HG03565 (cell line): Measurements from ENCODE around the gene CHGA.

Experiments used
- ATAC-seq: cut with Tn5 transposase; IDR thresholded peaks from one replicate; pipeline ENCODE4 v1.9.1; 2021; ENCODE audit warnings: mild to moderate bottlenecking, moderate library complexity; ENCODE audit not compliant: unreplicated experiment

CHGA gene

DNA sequence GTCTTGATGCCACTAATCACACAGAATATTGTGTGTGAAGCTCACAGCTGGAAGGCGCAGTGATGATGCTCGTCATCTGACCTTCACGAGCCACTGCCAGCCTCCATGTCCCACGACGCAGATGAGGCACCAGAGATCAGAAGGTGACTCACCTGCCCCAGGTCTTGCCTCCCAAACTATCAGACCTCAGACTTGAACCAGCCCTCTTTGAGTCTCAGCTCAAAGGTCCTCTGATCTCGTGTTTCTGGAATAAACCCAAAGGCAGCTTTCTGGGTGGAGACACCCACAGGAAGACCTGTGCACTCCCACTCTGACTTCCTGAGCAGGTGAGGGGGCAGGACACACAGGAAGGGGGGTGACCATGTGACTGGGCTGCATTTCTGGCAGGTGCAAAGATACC lies 19.6 kb upstream of the CHGA start:
- no peak for ATAC-seq

DNA sequence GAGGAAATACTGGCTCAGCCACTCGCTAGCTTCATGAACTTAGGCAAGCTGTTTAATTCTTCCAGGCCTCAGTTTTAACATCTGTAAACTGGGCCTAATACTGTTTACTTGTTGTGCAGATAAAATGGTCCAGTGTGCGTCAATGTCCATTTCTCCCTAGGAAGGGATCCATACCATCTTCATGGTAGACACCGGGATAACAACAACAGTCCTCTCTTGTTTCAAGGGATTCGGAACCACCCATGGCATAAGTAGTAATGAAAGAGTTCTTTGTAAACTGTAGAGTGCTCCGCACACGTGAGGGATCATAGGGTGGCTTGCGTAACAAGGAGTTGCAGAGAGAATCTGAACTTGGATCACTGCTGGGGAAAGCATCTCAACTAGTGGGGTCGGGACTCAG lies 17.3 kb upstream of the CHGA start:
- ATAC-seq = no peak

DNA sequence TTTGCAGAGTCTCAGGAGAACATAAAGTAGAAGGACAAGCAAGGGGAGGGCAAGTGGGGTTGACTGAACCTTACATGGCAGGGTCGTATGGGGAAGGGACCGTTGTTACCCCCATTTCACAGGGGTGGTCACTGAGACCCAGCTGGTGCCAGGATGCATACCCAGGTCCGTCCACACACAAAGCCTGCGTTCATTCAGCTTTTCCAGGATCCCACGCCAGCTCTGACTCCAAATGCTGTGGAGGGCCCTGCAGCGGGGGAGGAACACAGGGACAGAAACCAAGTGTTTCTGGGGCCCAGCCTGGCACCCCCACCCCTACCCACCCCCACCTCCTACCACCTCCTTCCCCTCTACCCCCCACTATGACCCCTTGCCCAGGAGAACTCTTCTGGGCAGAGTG lies 16.5 kb upstream of the CHGA start:
- no peak for ATAC-seq

DNA sequence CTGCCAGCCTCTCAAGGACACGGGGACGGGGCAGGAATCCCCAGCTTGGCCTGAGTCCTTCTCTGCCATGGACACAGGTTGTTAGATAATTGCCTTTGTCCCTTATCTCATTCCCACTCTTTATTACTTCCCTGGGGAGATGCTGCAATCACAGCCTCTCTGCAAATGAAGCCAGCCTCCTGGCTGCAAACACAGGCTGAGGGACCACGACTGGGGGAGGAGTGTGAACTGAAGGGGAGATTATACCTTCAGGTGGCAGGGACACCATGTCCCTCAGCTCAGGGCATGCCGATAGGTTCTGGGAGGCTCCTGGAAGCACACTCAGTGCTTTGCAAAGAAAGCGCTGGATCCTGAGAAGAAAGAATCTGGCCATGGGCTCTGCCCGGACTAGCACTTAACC lies 16.1 kb upstream of the CHGA start:
- ATAC-seq = no peak

DNA sequence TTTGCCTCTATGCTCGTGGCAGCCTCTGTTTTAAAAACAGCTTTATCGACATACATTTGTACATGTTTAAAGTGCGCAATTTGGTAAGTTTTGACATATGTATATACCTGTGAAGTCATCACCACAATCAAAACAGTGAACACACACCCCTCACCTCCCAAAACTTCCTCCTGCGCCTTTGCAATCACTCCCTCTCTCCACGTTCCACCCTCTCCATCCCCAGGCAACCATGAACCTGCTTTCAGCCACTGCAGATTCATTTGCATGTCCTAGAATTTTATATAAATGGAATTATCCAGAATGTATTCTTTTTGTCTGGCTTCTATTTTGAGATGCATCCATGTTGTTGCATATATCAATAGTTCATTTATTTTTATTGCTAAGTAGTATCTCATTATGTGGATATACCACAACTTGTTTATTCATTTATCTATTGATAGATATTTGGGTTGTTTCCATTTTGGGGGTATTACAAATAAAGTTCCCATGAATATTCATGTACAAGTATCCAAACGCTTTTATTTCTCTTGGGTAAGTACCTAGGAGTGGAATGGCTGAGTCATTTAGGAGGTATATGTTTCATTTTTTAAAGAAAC lies 15.5 kb upstream of the CHGA start:
- ATAC-seq = no peak

DNA sequence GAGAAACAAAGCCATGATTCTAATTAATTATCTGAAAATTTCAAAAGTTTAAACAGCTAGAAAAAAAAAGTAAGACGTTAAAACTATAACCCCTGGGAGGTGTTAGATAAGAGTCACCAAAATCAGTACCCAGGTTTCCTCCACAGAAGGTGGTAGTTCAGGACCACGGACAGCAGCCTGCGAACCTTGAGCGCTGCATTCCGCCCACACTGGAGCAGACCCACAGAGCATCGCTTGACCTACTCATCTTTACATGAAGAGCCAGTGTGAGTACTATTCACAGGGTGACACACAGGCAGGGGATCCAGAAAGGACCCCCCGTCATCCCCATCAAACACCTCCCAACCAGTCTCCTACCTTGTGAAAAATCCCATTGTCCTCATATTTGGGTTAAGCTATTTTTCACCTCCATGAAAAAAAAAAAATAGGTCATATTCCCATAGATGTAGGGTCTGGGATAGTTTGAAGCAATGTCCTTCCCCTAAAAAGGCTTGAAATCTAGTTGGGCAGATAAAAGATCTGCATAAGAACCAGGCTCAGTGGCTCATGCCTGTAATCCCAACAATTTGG lies 8.8 kb upstream of the CHGA start:
- no peak for ATAC-seq

DNA sequence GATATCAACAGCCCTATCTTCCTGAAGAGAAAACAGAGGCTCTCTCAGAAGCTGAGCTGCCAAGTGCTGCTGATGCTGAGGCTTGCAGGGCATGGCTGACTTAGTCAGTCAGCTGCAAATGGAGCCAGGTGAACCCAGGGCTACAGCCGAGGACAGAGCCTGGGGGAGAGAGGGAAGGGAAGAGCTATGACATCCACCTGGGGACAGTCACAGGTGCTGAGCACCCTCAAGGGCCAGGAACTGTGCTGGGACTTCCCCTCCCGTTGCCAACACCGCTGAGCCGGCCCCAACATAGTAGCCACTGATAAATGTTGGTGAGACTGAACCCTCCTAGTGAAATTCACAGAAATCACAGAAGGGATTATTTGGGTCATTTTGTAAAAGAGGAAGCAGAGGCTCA lies 6.7 kb upstream of the CHGA start:
- no peak for ATAC-seq

DNA sequence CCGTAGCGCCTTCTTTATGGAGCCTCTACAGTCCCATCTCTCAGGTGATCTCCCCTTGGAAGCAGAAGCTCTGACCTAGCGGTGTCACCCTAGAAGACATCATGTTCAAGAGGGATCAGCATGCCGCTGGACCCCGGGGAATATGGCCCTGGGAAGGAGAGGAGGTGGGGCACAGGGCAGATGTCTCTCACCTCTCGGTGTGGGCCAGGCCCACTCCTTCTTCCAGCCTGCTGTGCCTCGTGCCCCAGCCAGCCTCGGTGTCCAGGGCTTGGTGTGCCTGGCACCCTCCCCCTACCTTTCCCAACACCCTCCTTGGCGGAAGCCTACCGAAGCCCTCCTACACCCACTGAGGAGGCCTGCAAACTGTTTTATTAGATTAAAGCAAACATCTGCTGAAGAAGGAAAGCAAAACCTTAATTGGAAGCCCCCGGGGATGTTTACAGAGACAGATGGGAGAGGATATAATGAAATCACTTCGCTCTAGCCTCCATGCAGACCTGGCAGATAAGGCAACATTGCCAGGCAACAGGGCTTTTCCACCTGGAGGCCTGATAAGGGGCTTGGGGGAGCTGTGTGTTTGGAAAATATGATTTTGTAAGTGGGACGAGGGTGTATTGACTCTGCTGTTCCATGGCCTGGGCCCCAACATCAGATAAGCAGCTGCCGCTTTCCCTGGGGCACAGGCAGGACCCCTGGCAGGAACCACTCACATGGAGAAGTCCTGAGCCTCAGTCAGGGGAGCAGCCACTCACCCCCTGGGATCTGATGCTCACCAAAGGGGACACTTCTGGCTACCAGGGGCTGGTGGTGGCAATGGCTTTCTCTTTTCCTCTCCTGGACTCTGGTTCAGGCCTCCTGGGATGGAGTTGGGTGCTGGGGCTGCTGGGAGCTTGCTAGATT lies 5.7 kb upstream of the CHGA start:
- ATAC-seq = no peak

DNA sequence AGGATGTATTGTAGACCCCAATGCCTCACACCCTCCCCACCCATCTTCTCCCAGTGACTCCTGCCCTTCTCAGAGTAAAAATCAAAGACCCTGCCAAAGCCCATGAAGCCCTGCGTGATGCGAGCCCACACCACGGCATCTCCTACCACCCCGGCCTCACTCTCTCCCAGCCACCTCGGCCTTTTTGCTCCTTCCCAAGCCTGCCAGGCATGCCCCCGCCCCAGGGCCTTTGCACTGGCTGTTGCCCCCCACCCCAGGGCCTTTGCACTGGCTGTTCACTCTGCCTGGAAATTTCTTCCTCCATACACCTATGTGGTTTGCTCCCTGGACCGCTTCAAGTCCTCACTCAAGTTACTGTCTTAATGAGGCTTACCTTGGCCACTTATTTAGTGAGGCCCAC lies 5.0 kb upstream of the CHGA start:
- no peak for ATAC-seq

DNA sequence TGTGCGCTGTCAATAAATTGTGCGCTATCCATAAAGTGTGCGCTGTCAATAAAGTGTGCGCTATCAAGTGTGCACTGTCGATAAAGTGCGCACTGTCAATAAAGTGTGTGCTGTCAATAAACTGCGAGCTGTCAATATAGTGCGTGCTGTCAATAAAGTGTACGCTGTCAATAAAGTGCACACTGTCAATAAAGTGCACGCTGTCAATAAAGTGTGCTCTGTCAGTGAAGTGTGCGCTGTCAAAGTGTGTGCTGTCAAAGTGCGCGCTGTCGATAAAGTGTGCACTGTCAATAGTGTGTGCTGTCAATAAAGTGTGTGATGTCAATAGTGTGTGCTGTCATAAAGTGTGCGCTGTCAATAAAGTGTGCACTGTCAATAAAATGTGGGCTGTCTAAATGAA lies 2.9 kb upstream of the CHGA start:
- no peak for ATAC-seq

DNA sequence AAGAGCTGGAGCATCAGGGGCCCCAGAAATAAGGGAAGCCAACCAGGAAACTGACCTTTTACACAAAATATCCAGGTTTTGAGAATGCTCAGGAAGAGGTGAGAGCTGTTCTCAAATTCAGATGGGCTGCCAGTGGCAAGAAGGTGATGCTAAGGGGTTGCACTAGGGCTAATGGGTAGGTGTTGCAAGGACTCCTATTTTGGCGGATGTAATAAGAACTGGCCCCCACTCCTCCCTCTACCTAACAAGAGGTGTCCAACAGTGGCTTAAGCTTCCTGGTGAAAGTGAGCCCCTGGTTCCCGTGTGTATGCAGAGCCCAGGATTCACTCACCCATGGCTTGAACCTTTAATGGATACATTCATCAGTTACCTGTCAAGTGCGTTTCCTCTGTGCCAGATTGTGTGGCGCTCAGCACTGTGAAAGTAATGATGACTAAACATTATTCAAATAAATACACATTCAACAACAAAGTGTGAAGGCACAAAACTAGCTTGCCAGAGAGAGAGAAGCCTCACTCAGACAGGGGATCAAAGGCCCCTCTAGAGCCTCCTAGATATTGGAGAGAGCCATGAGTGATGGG lies 705 bp upstream of the CHGA start:
- no peak for ATAC-seq

DNA sequence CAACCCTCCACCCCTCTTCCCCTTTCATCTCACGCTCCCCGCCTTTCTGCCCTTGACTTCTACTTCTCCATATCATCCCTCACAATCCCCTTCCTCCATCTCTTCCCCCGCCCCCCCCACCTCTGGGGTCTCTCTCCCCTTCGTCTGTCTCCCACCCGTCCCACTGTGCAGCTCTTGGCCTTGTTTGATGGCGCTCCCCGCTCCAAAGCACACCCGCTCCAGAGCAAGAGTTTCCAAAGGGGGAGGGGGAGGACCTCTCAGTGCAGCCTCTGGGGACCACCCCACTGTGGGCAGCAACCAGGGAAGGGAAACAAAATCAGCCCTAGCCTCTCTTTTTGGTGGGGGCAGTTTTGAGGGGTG lies 774 bp downstream of the CHGA start:
- ATAC-seq = no peak

DNA sequence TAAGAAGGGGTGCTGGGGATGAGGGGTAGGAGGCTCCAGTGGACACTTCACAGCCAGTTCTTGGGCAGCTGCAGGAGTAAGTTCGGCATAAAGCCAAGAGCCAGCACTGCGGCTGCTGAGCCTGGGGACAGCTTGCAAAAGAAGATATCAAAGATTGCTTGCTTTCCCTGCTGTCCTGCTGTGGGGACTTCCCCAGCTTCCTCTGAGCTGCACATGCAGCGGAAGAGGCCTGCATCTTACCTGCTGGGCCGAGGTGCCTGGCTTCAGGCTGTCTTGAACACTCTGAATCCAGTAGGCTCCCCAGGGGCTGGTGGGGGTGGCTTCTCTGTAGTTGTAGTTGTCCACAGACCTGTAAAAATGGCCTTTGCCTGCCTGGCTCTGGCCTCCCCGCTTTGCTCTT lies 1.3 kb downstream of the CHGA start:
- ATAC-seq = no peak

DNA sequence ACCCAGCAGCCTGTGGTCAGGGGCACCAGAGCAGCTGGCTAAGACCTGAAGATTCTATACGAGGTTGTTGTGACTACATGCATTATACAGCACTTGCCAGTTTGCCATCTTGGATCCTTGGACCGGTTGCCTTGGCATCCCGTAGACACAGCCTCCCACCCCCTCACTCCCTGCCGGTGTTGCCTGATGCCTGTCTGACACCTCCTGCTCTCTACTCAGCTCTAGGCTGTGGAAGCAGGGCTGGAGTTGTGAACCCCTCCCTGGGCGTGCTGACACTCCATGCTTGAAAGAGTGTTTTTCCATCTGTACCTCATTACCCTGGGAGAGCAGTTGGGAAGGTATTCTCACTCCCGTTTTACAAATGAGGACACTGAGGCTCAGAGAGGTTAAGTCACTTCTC lies 2.5 kb downstream of the CHGA start:
- no peak for ATAC-seq

DNA sequence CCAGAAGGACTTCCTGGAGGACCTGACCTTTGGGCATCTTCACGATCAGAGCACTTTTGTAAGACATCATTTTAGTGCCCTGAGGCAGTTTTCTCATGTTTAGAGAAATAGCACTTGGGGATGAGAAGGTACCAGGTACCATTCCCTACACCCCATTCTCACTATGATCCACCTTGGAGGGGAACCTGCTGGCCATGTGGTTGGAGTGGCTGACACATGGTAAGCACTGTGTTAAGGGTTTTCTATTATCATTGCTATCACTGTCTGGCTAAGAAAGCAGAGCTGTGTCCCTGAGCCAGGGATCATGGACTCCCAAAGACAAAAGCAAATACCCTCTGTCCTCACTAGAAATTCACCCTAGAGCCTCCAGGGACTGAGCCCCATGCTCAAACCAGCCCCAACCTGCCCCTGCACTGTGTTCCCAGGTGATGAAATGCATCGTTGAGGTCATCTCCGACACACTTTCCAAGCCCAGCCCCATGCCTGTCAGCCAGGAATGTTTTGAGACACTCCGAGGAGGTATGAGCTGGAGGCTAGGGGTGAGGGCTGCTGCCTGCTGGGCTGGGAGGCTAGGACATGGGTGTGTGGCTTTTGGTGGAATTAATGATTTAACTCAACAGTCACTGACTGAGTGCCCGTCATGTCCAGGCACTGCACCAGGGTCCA lies 3.4 kb downstream of the CHGA start:
- no peak for ATAC-seq

DNA sequence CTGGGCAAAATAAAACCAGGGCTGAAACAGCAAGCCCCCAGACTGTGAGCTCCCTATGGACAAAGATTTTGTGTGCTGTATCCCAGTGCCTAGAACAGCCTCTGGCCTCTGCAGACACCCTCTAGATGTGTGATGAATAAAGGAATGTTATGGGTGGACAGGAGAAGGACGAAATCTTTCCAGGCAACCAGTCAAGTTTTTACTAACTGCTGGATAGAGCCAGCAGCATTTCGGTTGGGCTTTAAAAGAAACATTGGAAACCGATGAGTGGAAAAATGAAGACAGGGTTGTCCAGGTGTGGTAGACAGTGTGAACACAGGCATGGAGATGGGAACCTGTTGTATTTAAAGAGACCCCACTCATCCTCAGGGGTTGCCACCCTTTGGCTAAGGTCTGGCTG lies 4.0 kb downstream of the CHGA start:
- no peak for ATAC-seq

DNA sequence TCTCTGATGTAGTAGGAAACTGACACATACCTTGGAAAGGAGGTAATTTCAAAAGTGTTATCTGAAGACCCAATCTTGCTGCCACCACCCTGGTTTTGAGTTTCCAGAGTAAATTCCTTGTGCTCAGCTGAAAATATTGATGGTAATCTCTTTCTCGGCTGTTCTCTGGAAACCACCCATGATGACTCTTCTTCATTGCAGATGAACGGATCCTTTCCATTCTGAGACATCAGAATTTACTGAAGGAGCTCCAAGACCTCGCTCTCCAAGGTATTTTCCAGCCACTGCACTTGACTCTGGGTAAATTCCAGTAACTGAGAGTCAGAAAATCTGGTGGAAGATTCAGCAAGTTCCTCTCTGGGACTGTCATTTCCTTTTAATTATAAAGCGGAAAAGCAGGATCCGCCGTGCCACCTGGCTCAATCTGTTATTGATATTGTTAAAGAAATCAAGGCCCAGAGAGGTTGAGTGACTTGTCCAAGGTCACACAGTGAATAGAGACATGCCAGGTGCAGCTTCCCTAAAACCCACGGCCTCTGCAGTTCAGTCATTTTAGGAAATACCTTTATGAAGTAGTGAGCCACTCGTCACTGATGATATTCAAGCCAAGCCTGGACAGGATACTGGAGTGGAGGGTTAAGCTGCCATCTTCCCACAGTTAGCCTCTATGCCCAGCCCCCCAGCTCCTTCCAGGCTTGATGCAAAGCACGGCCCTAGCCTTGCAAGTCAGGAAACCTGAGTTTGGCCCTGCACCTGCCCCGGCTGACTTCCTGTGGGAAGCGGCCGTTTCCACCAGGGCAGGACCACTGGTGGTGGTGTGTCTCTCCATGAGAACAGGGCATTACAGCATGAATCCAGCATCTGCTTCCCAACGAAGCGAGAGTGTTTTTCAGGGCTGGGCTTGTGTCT lies 4.7 kb downstream of the CHGA start:
- ATAC-seq = no peak

DNA sequence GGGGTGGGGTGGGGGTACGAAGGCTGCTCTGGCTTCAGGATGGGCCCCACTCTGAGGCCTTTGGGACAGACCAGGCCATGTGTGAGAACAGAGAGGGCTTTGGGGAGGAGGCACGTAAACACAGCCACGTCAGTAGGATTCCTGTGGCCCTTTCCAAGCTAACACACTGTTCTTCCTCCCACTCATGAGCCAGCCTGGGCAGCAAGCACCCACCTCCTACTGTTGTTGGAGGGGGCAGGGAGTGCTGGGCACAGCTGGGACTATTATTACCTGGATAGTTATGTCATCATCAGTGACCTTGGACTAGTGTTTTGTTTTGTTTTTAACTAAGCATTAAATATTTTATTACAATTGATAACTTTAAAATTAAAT lies 5.3 kb downstream of the CHGA start:
- no peak for ATAC-seq

DNA sequence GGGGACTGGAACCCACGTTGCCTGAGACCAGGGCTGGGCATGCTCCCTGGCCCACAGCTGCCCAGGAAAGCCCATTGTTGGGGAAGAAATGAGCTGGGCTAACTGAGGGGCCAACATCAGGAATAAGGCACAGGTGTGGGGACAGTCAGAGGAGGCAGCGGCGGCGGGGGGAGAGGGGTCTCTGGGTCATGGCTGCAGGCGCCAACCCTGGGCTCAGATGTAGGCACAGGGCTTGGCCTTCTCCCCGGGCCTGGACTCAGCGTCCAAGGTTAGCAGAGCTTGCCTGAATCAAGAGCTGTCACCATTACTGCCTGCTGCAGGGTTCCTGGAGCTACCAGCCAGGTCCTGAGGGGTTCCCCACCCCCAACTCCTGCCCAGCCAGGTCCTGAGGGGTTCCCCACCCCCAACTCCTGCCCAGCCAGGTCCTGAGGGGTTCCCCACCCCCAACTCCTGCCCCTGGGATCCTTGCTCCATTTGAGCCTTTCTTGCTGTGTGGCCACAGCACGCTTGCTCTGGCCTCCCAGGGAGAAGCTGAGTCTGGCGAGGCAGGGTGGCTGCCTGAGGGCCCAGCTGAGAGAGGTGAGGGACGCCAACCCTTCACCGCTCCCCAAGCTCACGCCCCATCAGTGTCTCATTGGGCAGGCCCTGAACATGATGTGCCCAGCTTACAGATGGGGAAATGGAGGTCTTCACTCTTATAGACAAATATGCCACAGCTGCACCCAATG lies 6.2 kb downstream of the CHGA start:
- ATAC-seq = no peak
